ENCODE results near the gene WDR20.

The WDR20 gene

GRCh38 chr14:102201776-102202175, 62.1 kb downstream of the WDR20 start:
- no peak for DNase-seq

GRCh38 chr14:102202944-102203343, 63.2 kb downstream of the WDR20 start:
- no peak for DNase-seq

- no peak for DNase-seq
These were observed 63.7 kb downstream of the WDR20 start for GRCh38 chr14:102203382-102203781.

- no peak for DNase-seq
These were observed 65.9 kb downstream of the WDR20 start for GRCh38 chr14:102205560-102205959.

GRCh38 chr14:102206918-102207317, 67.2 kb downstream of the WDR20 start:
- no peak for DNase-seq

GRCh38 chr14:102207831-102208365, 68.2 kb downstream of the WDR20 start:
- DNase-seq = no peak

- no peak for DNase-seq
These were observed 69.0 kb downstream of the WDR20 start for GRCh38 chr14:102208741-102209140.

- no peak for DNase-seq
These were observed 69.7 kb downstream of the WDR20 start for GRCh38 chr14:102209224-102209966.

- DNase-seq = no peak
These were observed 70.8 kb downstream of the WDR20 start for GRCh38 chr14:102210421-102211042.

- no peak for DNase-seq
These were observed 71.5 kb downstream of the WDR20 start for GRCh38 chr14:102211240-102211639.

- DNase-seq = no peak
These were observed 72.7 kb downstream of the WDR20 start for GRCh38 chr14:102212356-102212755.

- no peak for DNase-seq
These were observed 73.1 kb downstream of the WDR20 start for GRCh38 chr14:102212845-102213244.

GRCh38 chr14:102213470-102213869, 73.8 kb downstream of the WDR20 start:
- no peak for DNase-seq

GRCh38 chr14:102213984-102214658, 74.4 kb downstream of the WDR20 start:
- no peak for DNase-seq

- DNase-seq = no peak
These were observed 75.4 kb downstream of the WDR20 start for GRCh38 chr14:102215071-102215470.

- no peak for DNase-seq
These were observed 76.0 kb downstream of the WDR20 start for GRCh38 chr14:102215576-102216250.

GRCh38 chr14:102217399-102217798, 77.7 kb downstream of the WDR20 start:
- DNase-seq = no peak

- no peak for DNase-seq
These were observed 78.3 kb downstream of the WDR20 start for GRCh38 chr14:102217987-102218421.

- DNase-seq = no peak
These were observed 79.0 kb downstream of the WDR20 start for GRCh38 chr14:102218688-102219087.

GRCh38 chr14:102219316-102219715, 79.6 kb downstream of the WDR20 start:
- DNase-seq = no peak

GRCh38 chr14:102220031-102220430, 80.3 kb downstream of the WDR20 start:
- DNase-seq = no peak

GRCh38 chr14:102221026-102221425, 81.3 kb downstream of the WDR20 start:
- no peak for DNase-seq

- DNase-seq = no peak
These were observed 82.4 kb downstream of the WDR20 start for GRCh38 chr14:102222009-102222575.
